Measurements from ENCODE around the gene TSPAN10. TPM values are rescaled to one million over a fixed set of nuclear protein-coding genes. Genes with fewer than 3 reads are reported as not detected.

The TSPAN10 gene
- total RNA-seq, 4 donors from 2014 or later: 0.32 to 0.92 TPM; not detected in 2

GRCh38 chr17:81640011-81640410 lies 3.0 kb downstream of the TSPAN10 start:
- TF ChIP-seq CTCF (IDR thresholded peaks at IDR 0.05): no peak
- TF ChIP-seq POLR2A (IDR thresholded peaks at IDR 0.05; ENCODE audit: low read depth): no peak
- TF ChIP-seq POLR2AphosphoS5 (IDR thresholded peaks at IDR 0.05): no peak
- WGBS: 95% methylated on average over 9 of the region's 9 CpGs
- DNase-seq (ENCODE audit: extremely low spot score): no peak
- Histone ChIP-seq H3K4me1 (peaks cover 16 to 22% (median 21%) of the 10 kb centered on the region in 4 donors), H3K27me3 (no peaks in the 10 kb centered on the region), H3K4me3 (no peak overlapping the region), H3K9me3 (no peaks in the 10 kb centered on the region), H3K36me3 (no peaks in the 10 kb centered on the region), H3K27ac (replicated peaks in 1 of 4) (no peak overlapping the region)
- intact Hi-C loops (cut with DNase I): no loop called here

DNA sequence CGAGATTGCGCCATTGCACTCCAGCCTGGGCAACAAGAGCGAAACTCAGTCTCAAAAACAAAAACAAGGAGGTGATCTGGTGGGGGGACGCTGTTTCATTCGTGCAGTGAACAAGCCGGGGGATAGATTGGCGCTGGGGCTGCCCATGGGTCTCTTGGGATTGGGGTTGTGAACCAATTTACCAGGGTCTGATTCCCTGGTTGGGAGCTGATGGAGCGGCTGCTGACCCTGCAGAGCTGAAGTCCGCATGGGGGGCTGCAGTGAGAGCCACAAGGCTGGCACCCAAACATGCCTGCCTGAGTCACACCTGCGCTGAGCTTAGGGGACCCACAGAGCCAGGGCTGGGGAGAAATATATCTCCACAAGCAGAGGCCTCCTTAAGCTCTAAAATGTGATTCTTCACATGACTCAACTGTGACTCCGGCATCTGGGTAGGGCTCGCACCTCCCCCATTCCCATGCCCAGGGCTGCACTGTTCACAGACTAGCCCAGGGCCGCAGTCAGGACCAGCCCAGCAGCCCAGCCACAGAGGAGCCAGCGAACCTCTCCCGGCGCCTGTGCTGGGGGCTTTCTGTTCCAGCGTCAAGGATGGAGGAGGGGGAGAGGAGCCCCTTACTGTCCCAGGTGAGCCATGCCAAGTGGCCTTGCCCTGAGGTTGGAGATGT lies 5.0 kb downstream of the TSPAN10 start:
- Histone ChIP-seq H3K4me3 (no peak overlapping the region), H3K27ac (replicated peaks in 1 of 4) (no peak overlapping the region), H3K27me3 (peaks cover 0 to 3% (median 0%) of the 10 kb centered on the region in 4 donors), H3K4me1 (peaks cover 5 to 8% (median 7%) of the 10 kb centered on the region in 4 donors), H3K36me3 (no peaks in the 10 kb centered on the region), H3K9me3 (no peaks in the 10 kb centered on the region)
- 99% methylated on average over 8 of the region's 17 CpGs for WGBS
- TF ChIP-seq POLR2AphosphoS5 (IDR thresholded peaks at IDR 0.05): no peak
- TF ChIP-seq EP300 (IDR thresholded peaks at IDR 0.05): no peak
- no peak for TF ChIP-seq POLR2A (IDR thresholded peaks at IDR 0.05; ENCODE audit: low read depth)
- TF ChIP-seq CTCF (IDR thresholded peaks at IDR 0.05): no peak
- intact Hi-C loops (cut with DNase I): no loop called here
- no peak for DNase-seq (ENCODE audit: extremely low spot score)

DNA sequence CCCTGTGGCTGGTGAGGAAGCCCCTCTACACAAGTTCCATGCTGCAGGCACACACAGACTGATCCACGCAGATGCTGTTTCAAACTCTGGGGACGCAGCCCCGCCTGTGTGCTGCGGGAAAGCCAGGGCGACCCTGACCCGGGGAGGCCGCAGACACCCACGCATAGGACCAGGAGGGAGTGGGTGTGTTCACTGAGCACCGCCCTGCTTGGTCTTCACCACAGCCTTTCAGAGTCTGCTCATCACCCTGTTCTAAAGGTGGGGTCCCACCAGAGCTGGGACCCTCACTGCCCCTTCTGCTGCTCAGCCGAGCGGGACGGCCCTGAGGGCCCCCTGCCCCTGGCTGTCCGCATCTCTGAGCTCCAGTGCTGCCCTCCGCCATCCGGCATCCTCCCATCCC lies 7.5 kb downstream of the TSPAN10 start:
- peaks cover 0 to 7% (median 5%) of the 10 kb centered on the region in 4 donors for H3K9me3 ChIP-seq
- WGBS: 92% methylated on average over 11 of the region's 15 CpGs
- H3K4me3 ChIP-seq: no peak overlapping the region
- peaks cover 0 to 8% (median 3%) of the 10 kb centered on the region in 4 donors for H3K4me1 ChIP-seq
- H3K27ac ChIP-seq (replicated peaks in 1 of 4): no peak overlapping the region
- intact Hi-C loops (cut with DNase I): no loop called here
- no peaks in the 10 kb centered on the region for H3K36me3 ChIP-seq
- H3K27me3 ChIP-seq: peaks cover 0 to 29% (median 13%) of the 10 kb centered on the region in 4 donors
- DNase-seq (ENCODE audit: extremely low spot score): no peak
- no peak for TF ChIP-seq POLR2A (IDR thresholded peaks at IDR 0.05; ENCODE audit: low read depth)
- TF ChIP-seq CTCF (IDR thresholded peaks at IDR 0.05): no peak
- TF ChIP-seq EP300 (IDR thresholded peaks at IDR 0.05): no peak
- no peak for TF ChIP-seq POLR2AphosphoS5 (IDR thresholded peaks at IDR 0.05)

DNA sequence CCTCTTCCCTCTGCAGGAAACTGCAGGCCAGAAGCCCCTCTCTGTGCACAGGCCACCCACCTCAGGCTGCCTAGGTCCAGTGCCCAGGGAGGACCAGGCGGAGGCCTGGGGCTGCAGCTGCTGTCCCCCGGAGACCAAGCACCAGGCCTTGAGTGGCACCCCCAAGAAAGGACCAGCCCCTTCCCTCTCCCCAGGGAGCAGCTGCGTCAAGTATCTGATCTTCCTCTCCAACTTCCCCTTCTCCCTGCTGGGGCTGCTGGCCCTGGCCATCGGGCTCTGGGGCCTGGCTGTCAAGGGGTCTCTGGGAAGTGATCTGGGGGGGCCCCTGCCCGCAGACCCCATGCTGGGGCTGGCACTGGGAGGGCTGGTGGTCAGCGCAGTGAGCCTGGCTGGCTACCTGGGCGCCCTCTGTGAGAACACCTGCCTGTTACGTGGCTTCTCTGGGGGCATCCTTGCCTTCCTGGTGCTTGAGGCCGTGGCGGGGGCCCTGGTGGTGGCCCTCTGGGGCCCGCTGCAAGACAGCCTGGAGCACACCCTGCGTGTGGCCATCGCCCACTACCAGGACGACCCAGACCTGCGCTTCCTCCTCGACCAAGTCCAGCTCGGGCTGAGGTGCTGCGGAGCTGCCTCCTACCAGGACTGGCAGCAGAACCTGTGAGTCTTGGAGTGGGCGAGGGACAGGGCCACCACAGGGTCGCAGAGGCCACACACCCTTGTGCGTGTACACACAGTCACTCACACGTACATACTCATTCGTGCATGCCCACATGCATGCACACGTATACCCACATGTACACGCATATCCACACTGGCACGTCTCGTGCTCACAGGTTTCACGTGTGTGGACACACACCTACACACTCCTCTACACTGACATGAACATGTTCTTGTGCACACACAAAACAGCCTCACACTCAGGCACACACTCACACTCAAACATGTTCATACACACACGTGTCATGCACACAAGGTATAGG lies 8.3 kb downstream of the TSPAN10 start:
- intact Hi-C loops (cut with DNase I): no loop called here
- no peak for TF ChIP-seq POLR2A (IDR thresholded peaks at IDR 0.05; ENCODE audit: low read depth)
- no peak for TF ChIP-seq EP300 (IDR thresholded peaks at IDR 0.05)
- no peak for TF ChIP-seq POLR2AphosphoS5 (IDR thresholded peaks at IDR 0.05)
- TF ChIP-seq CTCF (IDR thresholded peaks at IDR 0.05): no peak
- Histone ChIP-seq H3K4me3 (no peak overlapping the region), H3K27me3 (peaks cover 0 to 36% (median 20%) of the 10 kb centered on the region in 4 donors), H3K9me3 (peaks cover 0 to 7% (median 5%) of the 10 kb centered on the region in 4 donors), H3K4me1 (peaks cover 0 to 8% (median 3%) of the 10 kb centered on the region in 4 donors), H3K27ac (replicated peaks in 1 of 4) (no peak overlapping the region), H3K36me3 (no peaks in the 10 kb centered on the region)
- WGBS: 75% methylated on average over 16 of the region's 29 CpGs
- DNase-seq (ENCODE audit: extremely low spot score): no peak
